Measurements from ENCODE around the gene SMIM38. TPM values are rescaled to one million over a fixed set of nuclear protein-coding genes. Genes with fewer than 3 reads are reported as not detected.

Gene SMIM38
- total RNA-seq, 2 donors from 2014 or later, result 0.18 TPM; not detected in 1

Other genes starting within 250 kb of the SMIM38 start
- gene MRGPRD, start 174.9 kb upstream of the SMIM38 start, total RNA-seq, result not detected
- 10 to 100 TPM; 12.4 to 13.3 TPM for gene MRGPRF, start 142.7 kb upstream of the SMIM38 start, total RNA-seq
- 1 to 10 TPM; 7.3 to 9.7 TPM for gene TPCN2, start 107.0 kb upstream of the SMIM38 start, total RNA-seq
- 1 to 10 TPM in 1 of 2 donors, under 1 TPM in 1; 0.16 to 2.9 TPM for gene MYEOV, start 138.2 kb downstream of the SMIM38 start, total RNA-seq

All from left cardiac atrium (tissue), 2 donors.